ENCODE measurements around the gene IL4R. TPM values are rescaled to one million over a fixed set of nuclear protein-coding genes. Genes with fewer than 3 reads are reported as not detected.

The IL4R gene
- total and polyA plus RNA-seq, 2 of the 13 experiments (the other 11 are each of a cell fraction or from before 2014, with no cell fraction given): 15.9 to 49.6 TPM

DNA sequence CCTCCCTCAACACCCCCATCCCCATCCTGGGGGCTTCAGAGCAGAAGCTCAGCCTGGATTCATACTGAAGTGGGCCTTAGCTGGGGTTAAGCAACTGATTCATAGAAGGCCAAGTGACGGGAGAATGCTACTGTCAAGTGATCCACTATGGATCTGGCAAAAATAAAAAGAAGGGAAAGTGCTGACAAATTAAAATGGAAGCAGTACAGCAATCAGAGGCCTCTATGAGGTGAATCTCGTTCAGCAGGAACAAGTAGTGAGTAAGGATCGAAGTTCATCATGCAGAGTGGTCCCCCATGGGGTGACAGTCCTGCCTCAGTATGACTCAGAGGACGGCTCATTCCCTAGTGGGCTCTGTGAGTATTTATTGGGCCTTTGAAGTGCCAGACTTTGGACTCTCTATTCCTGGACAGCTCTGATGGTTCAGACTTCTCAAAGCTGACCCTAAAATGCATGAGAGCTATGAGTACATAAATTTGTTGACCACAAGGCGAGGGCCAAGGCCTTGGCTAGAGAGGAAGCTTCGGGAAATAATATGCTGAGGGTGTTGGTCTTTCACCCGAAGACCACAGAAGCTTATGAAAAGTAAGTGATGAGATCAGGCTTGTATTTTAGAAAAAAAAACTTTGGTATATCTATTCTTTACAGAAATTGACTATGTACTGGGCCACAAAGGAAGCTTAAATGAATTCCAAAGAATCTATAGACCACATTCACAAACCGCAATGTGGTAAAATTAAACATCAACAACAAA lies 39.9 kb upstream of the IL4R start (continued):
- TF ChIP-seq, protein P1, sequence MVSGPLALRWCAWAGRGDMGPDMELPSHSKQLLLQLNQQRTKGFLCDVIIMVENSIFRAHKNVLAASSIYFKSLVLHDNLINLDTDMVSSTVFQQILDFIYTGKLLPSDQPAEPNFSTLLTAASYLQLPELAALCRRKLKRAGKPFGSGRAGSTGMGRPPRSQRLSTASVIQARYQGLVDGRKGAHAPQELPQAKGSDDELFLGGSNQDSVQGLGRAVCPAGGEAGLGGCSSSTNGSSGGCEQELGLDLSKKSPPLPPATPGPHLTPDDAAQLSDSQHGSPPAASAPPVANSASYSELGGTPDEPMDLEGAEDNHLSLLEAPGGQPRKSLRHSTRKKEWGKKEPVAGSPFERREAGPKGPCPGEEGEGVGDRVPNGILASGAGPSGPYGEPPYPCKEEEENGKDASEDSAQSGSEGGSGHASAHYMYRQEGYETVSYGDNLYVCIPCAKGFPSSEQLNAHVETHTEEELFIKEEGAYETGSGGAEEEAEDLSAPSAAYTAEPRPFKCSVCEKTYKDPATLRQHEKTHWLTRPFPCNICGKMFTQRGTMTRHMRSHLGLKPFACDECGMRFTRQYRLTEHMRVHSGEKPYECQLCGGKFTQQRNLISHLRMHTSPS (CRISPR knock-in tag; IDR thresholded peaks at IDR 0.05; ENCODE audit: low read depth): peak; percentile 32; the same call in 1 of the 2 replicates
- TF ChIP-seq, protein P2, sequence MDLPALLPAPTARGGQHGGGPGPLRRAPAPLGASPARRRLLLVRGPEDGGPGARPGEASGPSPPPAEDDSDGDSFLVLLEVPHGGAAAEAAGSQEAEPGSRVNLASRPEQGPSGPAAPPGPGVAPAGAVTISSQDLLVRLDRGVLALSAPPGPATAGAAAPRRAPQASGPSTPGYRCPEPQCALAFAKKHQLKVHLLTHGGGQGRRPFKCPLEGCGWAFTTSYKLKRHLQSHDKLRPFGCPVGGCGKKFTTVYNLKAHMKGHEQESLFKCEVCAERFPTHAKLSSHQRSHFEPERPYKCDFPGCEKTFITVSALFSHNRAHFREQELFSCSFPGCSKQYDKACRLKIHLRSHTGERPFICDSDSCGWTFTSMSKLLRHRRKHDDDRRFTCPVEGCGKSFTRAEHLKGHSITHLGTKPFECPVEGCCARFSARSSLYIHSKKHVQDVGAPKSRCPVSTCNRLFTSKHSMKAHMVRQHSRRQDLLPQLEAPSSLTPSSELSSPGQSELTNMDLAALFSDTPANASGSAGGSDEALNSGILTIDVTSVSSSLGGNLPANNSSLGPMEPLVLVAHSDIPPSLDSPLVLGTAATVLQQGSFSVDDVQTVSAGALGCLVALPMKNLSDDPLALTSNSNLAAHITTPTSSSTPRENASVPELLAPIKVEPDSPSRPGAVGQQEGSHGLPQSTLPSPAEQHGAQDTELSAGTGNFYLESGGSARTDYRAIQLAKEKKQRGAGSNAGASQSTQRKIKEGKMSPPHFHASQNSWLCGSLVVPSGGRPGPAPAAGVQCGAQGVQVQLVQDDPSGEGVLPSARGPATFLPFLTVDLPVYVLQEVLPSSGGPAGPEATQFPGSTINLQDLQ (CRISPR knock-in tag; IDR thresholded peaks at IDR 0.05): no peak
- peak; percentile 74; the same call in 1 of the 2 replicates for TF ChIP-seq ZNF24 (IDR thresholded peaks at IDR 0.05)
- peak; percentile 97; the same call in 1 of the 2 replicates for TF ChIP-seq DNMT3B (CRISPR knock-in tag; conservative IDR thresholded peaks at IDR 0.05)
- TF ChIP-seq, protein P3, sequence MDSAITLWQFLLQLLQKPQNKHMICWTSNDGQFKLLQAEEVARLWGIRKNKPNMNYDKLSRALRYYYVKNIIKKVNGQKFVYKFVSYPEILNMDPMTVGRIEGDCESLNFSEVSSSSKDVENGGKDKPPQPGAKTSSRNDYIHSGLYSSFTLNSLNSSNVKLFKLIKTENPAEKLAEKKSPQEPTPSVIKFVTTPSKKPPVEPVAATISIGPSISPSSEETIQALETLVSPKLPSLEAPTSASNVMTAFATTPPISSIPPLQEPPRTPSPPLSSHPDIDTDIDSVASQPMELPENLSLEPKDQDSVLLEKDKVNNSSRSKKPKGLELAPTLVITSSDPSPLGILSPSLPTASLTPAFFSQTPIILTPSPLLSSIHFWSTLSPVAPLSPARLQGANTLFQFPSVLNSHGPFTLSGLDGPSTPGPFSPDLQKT (CRISPR knock-in tag; IDR thresholded peaks at IDR 0.05; ENCODE audit: borderline replicate concordance): no peak
- TF ChIP-seq PITX1 (CRISPR knock-in tag; IDR thresholded peaks at IDR 0.05): peak; percentile 94
- 0 out of 2 replicates have a peak, but pooled peaks have one; percentile 21 for TF ChIP-seq ZNF7 (CRISPR knock-in tag; IDR thresholded peaks at IDR 0.05)
- TF ChIP-seq ZNF83 (CRISPR knock-in tag; IDR thresholded peaks at IDR 0.05; ENCODE audit: borderline replicate concordance): no peak
- TF ChIP-seq, protein P4, sequence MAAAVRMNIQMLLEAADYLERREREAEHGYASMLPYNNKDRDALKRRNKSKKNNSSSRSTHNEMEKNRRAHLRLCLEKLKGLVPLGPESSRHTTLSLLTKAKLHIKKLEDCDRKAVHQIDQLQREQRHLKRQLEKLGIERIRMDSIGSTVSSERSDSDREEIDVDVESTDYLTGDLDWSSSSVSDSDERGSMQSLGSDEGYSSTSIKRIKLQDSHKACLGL (CRISPR knock-in tag; IDR thresholded peaks at IDR 0.05): no peak
- peak; percentile 67 for TF ChIP-seq ZNF337 (CRISPR knock-in tag; IDR thresholded peaks at IDR 0.05; ENCODE audit: borderline replicate concordance, low read depth)
- TF ChIP-seq, protein P5, sequence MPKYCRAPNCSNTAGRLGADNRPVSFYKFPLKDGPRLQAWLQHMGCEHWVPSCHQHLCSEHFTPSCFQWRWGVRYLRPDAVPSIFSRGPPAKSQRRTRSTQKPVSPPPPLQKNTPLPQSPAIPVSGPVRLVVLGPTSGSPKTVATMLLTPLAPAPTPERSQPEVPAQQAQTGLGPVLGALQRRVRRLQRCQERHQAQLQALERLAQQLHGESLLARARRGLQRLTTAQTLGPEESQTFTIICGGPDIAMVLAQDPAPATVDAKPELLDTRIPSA (CRISPR knock-in tag; IDR thresholded peaks at IDR 0.05; ENCODE audit: borderline replicate concordance): no peak
- TF ChIP-seq, protein P6, sequence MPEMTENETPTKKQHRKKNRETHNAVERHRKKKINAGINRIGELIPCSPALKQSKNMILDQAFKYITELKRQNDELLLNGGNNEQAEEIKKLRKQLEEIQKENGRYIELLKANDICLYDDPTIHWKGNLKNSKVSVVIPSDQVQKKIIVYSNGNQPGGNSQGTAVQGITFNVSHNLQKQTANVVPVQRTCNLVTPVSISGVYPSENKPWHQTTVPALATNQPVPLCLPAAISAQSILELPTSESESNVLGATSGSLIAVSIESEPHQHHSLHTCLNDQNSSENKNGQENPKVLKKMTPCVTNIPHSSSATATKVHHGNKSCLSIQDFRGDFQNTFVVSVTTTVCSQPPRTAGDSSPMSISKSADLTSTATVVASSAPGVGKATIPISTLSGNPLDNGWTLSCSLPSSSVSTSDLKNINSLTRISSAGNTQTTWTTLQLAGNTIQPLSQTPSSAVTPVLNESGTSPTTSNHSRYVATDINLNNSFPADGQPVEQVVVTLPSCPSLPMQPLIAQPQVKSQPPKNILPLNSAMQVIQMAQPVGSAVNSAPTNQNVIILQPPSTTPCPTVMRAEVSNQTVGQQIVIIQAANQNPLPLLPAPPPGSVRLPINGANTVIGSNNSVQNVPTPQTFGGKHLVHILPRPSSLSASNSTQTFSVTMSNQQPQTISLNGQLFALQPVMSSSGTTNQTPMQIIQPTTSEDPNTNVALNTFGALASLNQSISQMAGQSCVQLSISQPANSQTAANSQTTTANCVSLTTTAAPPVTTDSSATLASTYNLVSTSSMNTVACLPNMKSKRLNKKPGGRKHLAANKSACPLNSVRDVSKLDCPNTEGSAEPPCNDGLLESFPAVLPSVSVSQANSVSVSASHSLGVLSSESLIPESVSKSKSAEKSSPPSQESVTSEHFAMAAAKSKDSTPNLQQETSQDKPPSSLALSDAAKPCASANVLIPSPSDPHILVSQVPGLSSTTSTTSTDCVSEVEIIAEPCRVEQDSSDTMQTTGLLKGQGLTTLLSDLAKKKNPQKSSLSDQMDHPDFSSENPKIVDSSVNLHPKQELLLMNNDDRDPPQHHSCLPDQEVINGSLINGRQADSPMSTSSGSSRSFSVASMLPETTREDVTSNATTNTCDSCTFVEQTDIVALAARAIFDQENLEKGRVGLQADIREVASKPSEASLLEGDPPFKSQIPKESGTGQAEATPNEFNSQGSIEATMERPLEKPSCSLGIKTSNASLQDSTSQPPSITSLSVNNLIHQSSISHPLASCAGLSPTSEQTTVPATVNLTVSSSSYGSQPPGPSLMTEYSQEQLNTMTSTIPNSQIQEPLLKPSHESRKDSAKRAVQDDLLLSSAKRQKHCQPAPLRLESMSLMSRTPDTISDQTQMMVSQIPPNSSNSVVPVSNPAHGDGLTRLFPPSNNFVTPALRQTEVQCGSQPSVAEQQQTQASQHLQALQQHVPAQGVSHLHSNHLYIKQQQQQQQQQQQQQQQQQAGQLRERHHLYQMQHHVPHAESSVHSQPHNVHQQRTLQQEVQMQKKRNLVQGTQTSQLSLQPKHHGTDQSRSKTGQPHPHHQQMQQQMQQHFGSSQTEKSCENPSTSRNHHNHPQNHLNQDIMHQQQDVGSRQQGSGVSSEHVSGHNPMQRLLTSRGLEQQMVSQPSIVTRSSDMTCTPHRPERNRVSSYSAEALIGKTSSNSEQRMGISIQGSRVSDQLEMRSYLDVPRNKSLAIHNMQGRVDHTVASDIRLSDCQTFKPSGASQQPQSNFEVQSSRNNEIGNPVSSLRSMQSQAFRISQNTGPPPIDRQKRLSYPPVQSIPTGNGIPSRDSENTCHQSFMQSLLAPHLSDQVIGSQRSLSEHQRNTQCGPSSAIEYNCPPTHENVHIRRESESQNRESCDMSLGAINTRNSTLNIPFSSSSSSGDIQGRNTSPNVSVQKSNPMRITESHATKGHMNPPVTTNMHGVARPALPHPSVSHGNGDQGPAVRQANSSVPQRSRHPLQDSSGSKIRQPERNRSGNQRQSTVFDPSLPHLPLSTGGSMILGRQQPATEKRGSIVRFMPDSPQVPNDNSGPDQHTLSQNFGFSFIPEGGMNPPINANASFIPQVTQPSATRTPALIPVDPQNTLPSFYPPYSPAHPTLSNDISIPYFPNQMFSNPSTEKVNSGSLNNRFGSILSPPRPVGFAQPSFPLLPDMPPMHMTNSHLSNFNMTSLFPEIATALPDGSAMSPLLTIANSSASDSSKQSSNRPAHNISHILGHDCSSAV (CRISPR knock-in tag; IDR thresholded peaks at IDR 0.05; ENCODE audit: borderline replicate concordance): no peak

All from HepG2 (cell line).